Measurements from ENCODE around the gene TP73.

The TP73 gene

DNA sequence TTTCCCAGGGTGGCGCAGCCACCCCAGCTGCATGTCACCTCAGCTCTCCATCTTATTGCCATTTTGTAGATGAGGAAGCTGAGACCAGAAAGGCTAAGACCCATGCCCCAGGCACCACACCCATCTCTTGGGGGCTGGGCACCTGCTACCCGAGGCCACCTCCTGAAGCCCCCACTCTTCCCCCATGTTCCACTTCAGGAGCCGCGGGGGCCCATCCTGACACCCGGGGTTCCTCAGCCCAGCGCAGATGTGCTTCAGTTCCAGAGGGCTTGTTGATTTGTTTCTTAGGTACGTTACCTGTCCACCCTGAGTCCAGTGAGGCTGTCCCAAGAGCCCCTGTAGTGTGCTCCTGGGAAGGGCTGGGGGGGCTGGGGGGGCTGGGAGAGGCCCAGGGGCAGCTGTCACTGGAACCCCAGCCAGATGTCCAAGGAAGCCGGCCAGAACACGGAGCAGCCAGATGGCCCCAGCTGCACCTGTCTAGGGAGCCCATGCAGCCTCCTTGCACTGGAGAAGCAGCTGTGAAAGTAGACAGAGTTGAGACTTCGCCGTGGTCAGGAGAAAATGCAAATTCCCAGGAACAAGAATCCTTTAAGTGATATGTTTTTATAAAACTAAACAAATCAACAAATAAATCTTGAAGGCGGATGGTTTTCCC, 82.8 kb downstream of the TP73 start:
- DNase-seq (ENCODE audit: low spot score in 2 of 2) (no peak), ATAC-seq (ENCODE audit: low read depth) (peak; percentile 38)
- no peak overlapping the region for H3K4me3 Mint-ChIP-seq
- peaks cover 2% of the 10 kb centered on the region for H3K27me3 Mint-ChIP-seq
- H3K9me3 Mint-ChIP-seq: no peaks in the 10 kb centered on the region
- H3K27ac Mint-ChIP-seq: no peak overlapping the region
- H3K4me1 Mint-ChIP-seq: no peaks in the 10 kb centered on the region
- H3K36me3 Mint-ChIP-seq: peaks cover 2% of the 10 kb centered on the region

DNA sequence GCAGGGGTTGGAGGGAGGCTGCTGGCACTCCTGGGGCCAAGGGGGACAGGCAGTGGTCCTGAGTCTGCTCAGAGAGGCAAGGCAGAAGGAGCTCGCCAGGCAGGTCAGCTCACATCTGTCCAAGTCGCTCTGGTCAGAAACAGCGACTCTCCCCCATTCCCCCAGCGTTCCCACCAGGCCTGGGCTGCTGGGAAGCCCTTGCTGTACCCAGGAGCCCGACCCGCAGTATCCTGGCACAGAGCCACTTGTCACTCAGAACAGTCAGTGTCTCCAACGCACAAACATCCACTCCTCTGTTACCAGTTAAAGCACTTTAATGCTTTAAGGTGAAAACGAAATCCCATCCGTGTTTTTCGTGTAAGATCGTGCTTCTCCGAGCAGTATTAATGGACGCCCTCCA, 83.4 kb downstream of the TP73 start:
- no peak overlapping the region for H3K27ac Mint-ChIP-seq
- peaks cover 2% of the 10 kb centered on the region for H3K36me3 Mint-ChIP-seq
- no peaks in the 10 kb centered on the region for H3K4me1 Mint-ChIP-seq
- peaks cover 2% of the 10 kb centered on the region for H3K27me3 Mint-ChIP-seq
- H3K9me3 Mint-ChIP-seq: no peaks in the 10 kb centered on the region
- DNase-seq (ENCODE audit: low spot score in 2 of 2) (no peak), ATAC-seq (ENCODE audit: low read depth) (no peak)
- no peak overlapping the region for H3K4me3 Mint-ChIP-seq

DNA sequence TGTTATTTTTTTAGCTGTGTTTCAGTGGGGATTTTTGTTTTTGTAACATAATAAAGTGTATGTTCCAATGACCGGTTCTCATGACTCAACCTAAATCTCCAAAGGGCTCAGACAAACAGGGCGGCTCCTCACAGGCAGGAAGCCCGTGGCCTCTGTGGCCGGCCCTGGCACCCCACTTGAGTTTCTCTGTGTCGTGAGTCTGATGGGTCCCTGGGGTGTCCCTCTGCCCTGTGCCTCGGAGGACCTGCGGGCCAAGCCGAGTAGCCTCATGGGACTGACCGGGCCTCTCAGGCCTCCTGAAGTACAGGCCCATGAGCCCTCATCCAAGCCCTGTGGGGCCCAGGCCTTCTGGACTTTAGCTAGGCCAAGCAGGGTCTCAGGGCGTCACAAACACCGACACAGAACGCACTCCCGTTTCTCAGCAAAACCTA, 83.8 kb downstream of the TP73 start:
- Mint-ChIP-seq H3K27ac (no peak overlapping the region), H3K4me3 (no peak overlapping the region), H3K4me1 (no peaks in the 10 kb centered on the region), H3K27me3 (no peaks in the 10 kb centered on the region), H3K36me3 (peaks cover 2% of the 10 kb centered on the region), H3K9me3 (no peaks in the 10 kb centered on the region)
- DNase-seq (ENCODE audit: low spot score in 2 of 2): no peak
- no peak for ATAC-seq (ENCODE audit: low read depth)

DNA sequence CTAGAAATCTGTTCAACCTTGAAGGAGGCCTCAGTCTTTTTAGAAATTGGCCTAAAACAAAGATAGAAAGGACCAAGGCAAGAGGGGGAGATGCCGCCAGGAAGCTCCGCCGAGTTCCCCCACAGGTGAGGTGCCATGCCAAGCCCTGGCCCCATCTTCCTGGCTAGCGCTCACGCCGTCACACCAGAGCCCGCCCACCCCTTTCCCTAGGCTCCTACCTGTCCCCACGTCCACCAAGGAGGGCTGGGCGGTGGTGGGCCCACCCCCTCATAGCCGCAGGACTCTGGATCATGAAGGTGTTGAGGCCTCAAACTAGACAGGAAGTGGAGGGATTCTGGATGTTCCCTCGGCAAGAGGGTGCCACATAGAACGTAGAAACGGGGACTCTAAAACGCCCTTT, 84.4 kb downstream of the TP73 start:
- H3K9me3 Mint-ChIP-seq: no peaks in the 10 kb centered on the region
- DNase-seq (ENCODE audit: low spot score in 2 of 2) (no peak), ATAC-seq (ENCODE audit: low read depth) (no peak)
- peaks cover 2% of the 10 kb centered on the region for H3K4me1 Mint-ChIP-seq
- no peak overlapping the region for H3K4me3 Mint-ChIP-seq
- H3K27me3 Mint-ChIP-seq: no peaks in the 10 kb centered on the region
- no peak overlapping the region for H3K27ac Mint-ChIP-seq
- peaks cover 6% of the 10 kb centered on the region for H3K36me3 Mint-ChIP-seq

DNA sequence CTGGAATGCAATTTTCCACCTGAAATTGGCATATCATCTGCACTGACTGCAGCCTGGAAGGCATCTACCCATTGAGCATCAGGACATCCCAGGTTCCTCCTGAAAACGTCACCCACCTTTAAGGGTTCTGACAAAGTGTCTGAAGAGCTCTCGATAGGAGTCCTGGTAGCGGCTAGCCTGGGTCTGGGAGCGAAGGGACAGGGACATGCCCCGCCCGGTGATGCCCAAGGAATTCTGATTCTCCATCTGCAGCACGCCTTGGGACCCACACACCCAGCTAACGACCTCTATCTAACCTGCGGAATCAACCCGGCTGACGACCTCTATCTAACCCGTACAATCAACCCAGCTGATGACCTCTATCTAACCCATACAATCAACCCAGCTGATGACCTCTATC, 86.6 kb downstream of the TP73 start:
- ATAC-seq (ENCODE audit: low read depth): no peak
- peaks cover 8% of the 10 kb centered on the region for H3K36me3 Mint-ChIP-seq
- H3K27ac Mint-ChIP-seq: no peak overlapping the region

DNA sequence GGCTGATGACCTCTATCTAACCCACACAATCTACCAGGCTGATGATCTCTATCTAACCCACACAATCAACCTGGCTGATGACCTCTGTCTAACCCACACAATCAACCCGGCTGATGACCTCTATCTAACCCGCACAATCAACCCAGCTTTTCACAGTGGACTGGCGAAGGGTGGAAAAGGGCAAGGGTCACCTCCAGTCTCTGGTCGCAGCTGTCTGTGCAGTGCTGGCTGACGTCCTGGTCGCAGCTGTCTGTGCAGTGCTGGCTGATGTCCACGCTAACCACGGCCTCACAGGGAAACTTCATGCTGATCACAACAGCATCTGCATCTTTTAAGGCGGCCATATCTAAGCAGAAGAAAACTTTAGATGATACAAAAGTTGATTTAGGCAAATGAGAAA, 87.7 kb downstream of the TP73 start:
- no peaks in the 10 kb centered on the region for H3K9me3 Mint-ChIP-seq
- H3K4me3 Mint-ChIP-seq: no peak overlapping the region
- H3K27ac Mint-ChIP-seq: no peak overlapping the region
- no peak for DNase-seq (ENCODE audit: low spot score in 2 of 2)
- no peaks in the 10 kb centered on the region for H3K27me3 Mint-ChIP-seq
- ATAC-seq (ENCODE audit: low read depth): no peak
- peaks cover 4% of the 10 kb centered on the region for H3K4me1 Mint-ChIP-seq
- H3K36me3 Mint-ChIP-seq: peaks cover 10% of the 10 kb centered on the region

More for the DNA sequence above, 86.6 kb downstream of the TP73 start:
- Mint-ChIP-seq H3K4me3 (no peak overlapping the region), H3K9me3 (no peaks in the 10 kb centered on the region), H3K27me3 (no peaks in the 10 kb centered on the region), H3K4me1 (peaks cover 2% of the 10 kb centered on the region)
- DNase-seq (ENCODE audit: low spot score in 2 of 2): no peak

DNA sequence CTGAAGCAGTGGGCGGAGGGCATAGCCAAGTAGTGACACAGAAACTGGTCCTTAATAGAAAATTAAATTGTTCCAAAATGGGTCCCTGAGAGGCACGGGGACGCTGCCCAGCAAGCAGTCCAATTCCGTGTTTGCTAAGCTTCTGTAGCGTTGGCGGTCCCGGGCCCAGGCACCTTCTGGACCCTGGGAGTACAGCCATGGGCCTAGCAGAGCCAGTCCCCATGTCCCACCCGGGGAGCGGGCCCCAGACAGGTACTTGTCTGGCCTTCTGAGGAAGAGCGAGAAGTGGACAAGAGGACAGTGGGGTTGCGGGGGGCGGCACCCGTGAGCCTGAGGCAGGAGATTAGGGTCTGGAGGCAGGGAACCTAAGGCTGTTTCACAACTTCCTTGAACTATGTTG, 88.4 kb downstream of the TP73 start:
- H3K36me3 Mint-ChIP-seq: peaks cover 13% of the 10 kb centered on the region

DNA sequence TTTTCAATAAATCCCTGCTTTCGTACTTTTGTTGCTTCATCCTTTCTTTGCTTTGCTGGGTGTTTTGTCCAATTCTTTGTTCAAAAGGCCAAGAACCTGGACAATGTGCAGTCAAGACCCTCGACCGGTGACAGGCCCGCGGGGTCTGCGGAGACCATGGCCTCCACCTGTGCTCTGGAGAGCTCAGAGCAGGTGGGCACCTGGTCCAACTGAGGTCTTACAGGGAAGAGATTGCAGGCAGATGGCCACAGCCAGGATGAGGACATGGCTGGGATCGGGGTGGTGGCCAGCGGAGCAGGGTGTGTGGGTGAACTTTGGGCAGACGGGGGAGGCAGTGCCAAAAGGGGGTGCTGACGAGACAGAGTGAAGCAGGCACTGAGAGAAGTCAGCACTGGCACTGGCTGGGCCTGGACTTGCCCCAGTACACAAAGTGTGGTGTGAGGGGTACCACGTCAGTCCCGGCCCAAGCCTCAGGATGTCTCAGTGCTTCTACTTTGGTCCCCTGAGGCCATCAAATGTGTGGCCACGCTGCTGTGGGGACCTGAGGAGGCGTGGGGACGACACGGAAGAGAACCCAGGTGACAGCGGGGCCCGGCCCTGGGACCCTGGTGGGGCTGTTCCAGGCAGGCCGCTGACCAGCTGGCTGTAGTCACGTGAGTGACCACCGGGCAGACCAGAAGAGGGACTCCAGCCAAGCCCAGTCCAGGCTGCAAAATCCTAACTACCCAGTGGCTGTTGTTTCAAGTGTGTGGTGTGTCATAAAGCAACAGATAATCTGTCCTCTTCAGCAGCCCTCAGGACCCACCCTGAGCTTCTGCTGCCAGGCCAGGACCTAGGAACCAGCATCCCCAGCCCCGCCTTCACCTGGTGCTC, 89.5 kb downstream of the TP73 start:
- Mint-ChIP-seq H3K4me3 (no peak overlapping the region), H3K4me1 (peaks cover 19% of the 10 kb centered on the region)
- no peak for ATAC-seq (ENCODE audit: low read depth)

More for the DNA sequence above, 88.4 kb downstream of the TP73 start:
- Mint-ChIP-seq H3K4me3 (no peak overlapping the region), H3K27ac (no peak overlapping the region), H3K4me1 (peaks cover 9% of the 10 kb centered on the region), H3K27me3 (no peaks in the 10 kb centered on the region), H3K9me3 (no peaks in the 10 kb centered on the region)
- ATAC-seq (ENCODE audit: low read depth) (no peak), DNase-seq (ENCODE audit: low spot score in 2 of 2) (no peak)

DNA sequence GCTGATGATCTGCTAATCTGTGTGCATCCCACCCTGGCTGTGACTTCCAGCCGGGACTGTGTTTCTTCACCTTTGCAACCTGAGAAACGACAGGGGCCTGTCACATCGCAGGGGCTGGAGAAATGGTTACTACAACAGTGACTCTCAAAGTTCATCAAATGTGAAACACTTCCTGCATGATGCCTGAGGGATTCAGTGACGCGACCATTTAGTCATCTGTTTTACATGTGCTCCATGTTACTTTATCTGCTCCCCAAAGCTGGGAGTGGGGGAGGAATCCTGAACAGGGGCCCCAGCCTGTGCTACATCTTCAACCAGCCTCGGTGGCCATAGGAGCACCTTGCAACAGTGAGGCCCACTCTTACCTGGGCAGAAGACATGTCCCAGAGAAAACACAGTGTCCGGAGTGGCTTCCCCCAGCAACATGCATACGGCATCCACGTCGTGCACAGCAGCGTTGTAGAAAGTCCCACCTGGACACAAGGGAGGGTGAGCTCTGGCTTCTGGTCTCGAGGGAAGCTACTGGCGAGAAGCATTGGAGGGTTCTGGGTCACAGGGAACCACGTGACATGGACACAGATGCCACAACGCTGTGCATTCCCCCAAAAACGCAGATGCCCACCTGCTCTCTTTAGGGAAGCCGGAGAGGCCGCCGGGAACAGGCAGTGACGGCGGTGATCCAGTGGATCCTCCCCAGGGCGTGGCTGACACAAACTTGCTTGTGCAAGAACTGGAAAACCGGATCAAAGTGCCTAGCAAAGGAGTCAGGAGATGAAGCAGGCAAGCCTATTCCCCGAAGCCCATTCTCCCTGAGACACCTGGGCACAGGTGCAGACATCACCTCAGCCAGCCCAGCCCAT, 90.4 kb downstream of the TP73 start:
- Mint-ChIP-seq H3K4me1 (peaks cover 19% of the 10 kb centered on the region), H3K9me3 (no peaks in the 10 kb centered on the region), H3K27me3 (no peaks in the 10 kb centered on the region), H3K27ac (no peak overlapping the region), H3K36me3 (peaks cover 11% of the 10 kb centered on the region), H3K4me3 (no peak overlapping the region)
- ATAC-seq (ENCODE audit: low read depth) (no peak), DNase-seq (ENCODE audit: low spot score in 2 of 2) (no peak)

More for the DNA sequence above, 89.5 kb downstream of the TP73 start:
- DNase-seq (ENCODE audit: low spot score in 2 of 2): no peak
- H3K36me3 Mint-ChIP-seq: peaks cover 11% of the 10 kb centered on the region
- H3K27ac Mint-ChIP-seq: peak overlapping the region; percentile 45
- no peaks in the 10 kb centered on the region for H3K27me3 Mint-ChIP-seq
- no peaks in the 10 kb centered on the region for H3K9me3 Mint-ChIP-seq

DNA sequence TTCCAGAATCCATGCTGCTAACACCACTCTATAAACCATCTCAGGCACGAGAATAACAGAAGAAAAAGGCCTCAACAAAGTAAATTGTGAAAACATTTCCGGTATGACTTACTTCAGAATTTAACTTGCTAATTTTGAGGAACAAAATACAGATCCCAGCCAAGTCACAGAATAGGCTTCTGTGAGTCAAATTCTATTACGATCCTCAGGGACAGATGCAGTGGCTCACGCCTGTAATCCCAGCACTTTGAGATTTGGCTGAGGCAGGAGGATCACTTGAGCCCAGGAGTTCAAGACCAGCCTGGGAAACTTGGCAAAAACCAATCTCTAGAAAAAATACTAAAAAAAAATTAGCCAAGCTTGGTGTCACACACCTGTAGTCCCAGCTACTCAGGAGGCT, 91.1 kb downstream of the TP73 start:
- Mint-ChIP-seq H3K27me3 (no peaks in the 10 kb centered on the region), H3K4me3 (no peak overlapping the region), H3K4me1 (peaks cover 19% of the 10 kb centered on the region), H3K36me3 (peaks cover 11% of the 10 kb centered on the region), H3K27ac (no peak overlapping the region), H3K9me3 (no peaks in the 10 kb centered on the region)
- DNase-seq (ENCODE audit: low spot score in 2 of 2) (no peak), ATAC-seq (ENCODE audit: low read depth) (no peak)

DNA sequence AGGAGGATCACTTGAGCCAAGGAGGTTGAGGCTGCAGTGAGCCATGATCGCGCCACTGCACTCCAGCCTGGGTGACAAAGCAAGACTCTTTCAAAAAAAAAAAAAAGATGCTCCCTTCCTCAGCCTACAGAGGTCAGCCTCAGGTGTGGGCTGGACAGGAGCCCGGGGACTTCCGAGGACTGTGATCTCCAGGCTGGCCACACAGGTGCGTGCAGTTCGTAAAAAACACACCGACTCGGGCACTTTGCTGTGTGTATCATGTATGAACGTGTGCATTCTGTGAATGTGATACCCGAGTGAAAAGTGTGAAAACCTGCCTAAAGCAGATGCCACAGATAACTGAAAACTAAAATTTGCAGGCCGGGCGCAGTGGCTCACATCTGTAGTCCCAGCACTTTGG, 91.5 kb downstream of the TP73 start:
- no peak for DNase-seq (ENCODE audit: low spot score in 2 of 2)
- peaks cover 19% of the 10 kb centered on the region for H3K4me1 Mint-ChIP-seq
- no peaks in the 10 kb centered on the region for H3K27me3 Mint-ChIP-seq

DNA sequence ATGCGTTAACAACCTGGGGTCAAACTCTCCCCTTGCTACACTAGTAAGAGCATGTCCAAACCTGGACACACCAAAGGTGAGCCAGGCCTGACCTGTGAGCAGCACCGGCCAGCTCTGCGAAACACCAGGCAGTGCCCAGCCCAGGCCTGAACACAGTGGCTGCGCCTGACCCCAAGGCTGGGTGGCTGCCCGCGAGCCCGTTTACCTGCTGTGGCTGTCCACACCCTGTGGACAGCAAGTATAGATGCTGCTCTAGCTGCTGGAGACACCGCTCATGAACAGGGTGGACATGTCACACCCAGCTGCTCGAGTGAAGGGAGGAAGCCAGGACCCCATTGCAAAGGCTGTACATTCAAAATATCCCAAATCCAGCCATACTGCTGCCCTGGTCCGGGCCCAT, 92.3 kb downstream of the TP73 start:
- Mint-ChIP-seq H3K4me1 (peaks cover 19% of the 10 kb centered on the region), H3K27me3 (no peaks in the 10 kb centered on the region), H3K9me3 (no peaks in the 10 kb centered on the region), H3K27ac (peak overlapping the region; percentile 79), H3K4me3 (no peak overlapping the region), H3K36me3 (peaks cover 11% of the 10 kb centered on the region)
- DNase-seq (ENCODE audit: low spot score in 2 of 2): no peak
- ATAC-seq (ENCODE audit: low read depth): no peak

More for the DNA sequence above, 91.5 kb downstream of the TP73 start:
- no peaks in the 10 kb centered on the region for H3K9me3 Mint-ChIP-seq
- H3K36me3 Mint-ChIP-seq: peaks cover 11% of the 10 kb centered on the region
- no peak overlapping the region for H3K4me3 Mint-ChIP-seq
- no peak for ATAC-seq (ENCODE audit: low read depth)
- no peak overlapping the region for H3K27ac Mint-ChIP-seq

DNA sequence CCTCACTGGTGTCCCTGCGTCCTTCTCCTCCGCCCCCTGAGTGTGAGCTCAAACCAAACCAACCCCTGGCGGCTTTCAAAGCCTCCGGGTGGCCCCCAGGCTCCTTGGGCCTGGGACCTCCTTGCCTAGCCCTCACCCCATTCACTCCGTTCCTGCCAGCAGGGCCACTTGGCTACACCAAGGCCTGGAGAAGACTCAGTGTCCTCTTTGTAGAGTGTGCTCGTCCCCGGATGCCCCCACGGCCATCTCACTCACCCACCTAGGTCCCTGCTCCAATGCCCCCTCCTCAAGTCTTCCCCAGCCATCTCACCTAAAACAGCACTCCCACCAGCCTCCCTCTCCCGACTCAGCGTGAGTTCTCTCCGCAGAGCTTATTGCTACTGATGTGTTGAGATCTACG, 92.8 kb downstream of the TP73 start:
- Mint-ChIP-seq H3K27ac (peak overlapping the region; percentile 79), H3K9me3 (no peaks in the 10 kb centered on the region), H3K36me3 (peaks cover 11% of the 10 kb centered on the region), H3K27me3 (no peaks in the 10 kb centered on the region), H3K4me1 (peaks cover 19% of the 10 kb centered on the region), H3K4me3 (no peak overlapping the region)
- ATAC-seq (ENCODE audit: low read depth) (no peak), DNase-seq (ENCODE audit: low spot score in 2 of 2) (no peak)

Measured in memory B cell (primary cell).